Mesendoderm (in vitro differentiated cells): Measurements from ENCODE around the gene CISD2.

Experiments
- DNase-seq: peaks from one replicate; pipeline ENCODE4 v3.0.0; 2013
- H2AK5ac ChIP-seq: 2 replicates; pipeline ENCODE4 v1.6.1; 2013; ENCODE audit warnings: low read length, inconsistent platforms
- H2BK120ac ChIP-seq: 2 replicates; pipeline ENCODE4 v1.6.1; 2013; ENCODE audit warnings: low read depth, mild to moderate bottlenecking, low read length, moderate library complexity, mixed read lengths
- H2BK15ac ChIP-seq: replicated peaks from 2 replicates; pipeline ENCODE4 v1.6.1; 2013; ENCODE audit warnings: low read depth, mild to moderate bottlenecking, moderate library complexity
- H2BK5ac ChIP-seq: 2 replicates; pipeline ENCODE4 v1.6.1; 2013; ENCODE audit warnings: low read length, inconsistent platforms
- H3K18ac ChIP-seq: 2 replicates; pipeline ENCODE4 v1.6.1; 2013; ENCODE audit warnings: mild to moderate bottlenecking, low read length, mixed read lengths
- H3K23ac ChIP-seq: one replicate; pipeline ENCODE4 v1.6.1; 2013; ENCODE audit warnings: low read length
- H3K27ac ChIP-seq: 2 replicates; pipeline ENCODE4 v1.5.1; 2013; ENCODE audit warnings: low read depth, mild to moderate bottlenecking, inconsistent platforms, low read length, moderate library complexity
- H3K27me3 ChIP-seq: 2 replicates; pipeline ENCODE4 v1.6.1; 2013; ENCODE audit warnings: low read length, control low read depth, mild to moderate bottlenecking, inconsistent platforms; ENCODE audit not compliant: insufficient read depth, poor library complexity
- H3K36me3 ChIP-seq: 2 replicates; pipeline ENCODE4 v1.6.1; 2013; ENCODE audit warnings: low read length, inconsistent platforms; ENCODE audit not compliant: control insufficient read depth, insufficient read depth
- H3K4ac ChIP-seq: one replicate; pipeline ENCODE4 v1.6.1; 2013; ENCODE audit warnings: low read depth, mild to moderate bottlenecking, low read length, moderate library complexity
- H3K4me1 ChIP-seq: 2 replicates; pipeline ENCODE4 v1.6.1; 2013; ENCODE audit warnings: low read depth, low read length, inconsistent platforms; ENCODE audit not compliant: control insufficient read depth
- H3K4me2 ChIP-seq: 2 replicates; pipeline ENCODE4 v1.6.1; 2013; ENCODE audit warnings: low read length
- H3K4me3 ChIP-seq: 2 replicates; pipeline ENCODE4 v1.5.1; 2013; ENCODE audit warnings: mild to moderate bottlenecking, low read length
- H3K56ac ChIP-seq: one replicate; pipeline ENCODE4 v1.6.1; 2013; ENCODE audit warnings: low read length
- H3K79me1 ChIP-seq: 2 replicates; pipeline ENCODE4 v1.6.1; 2013; ENCODE audit warnings: low read length, inconsistent platforms
- H3K79me2 ChIP-seq: 2 replicates; pipeline ENCODE4 v1.6.1; 2013; ENCODE audit warnings: mild to moderate bottlenecking, low read length; ENCODE audit not compliant: control insufficient read depth, insufficient read depth
- H3K9ac ChIP-seq: 2 replicates; pipeline ENCODE4 v1.6.1; 2013; ENCODE audit warnings: low read length, inconsistent platforms
- H4K5ac ChIP-seq: one replicate; pipeline ENCODE4 v1.6.1; 2013; ENCODE audit warnings: low read length
- H4K8ac ChIP-seq: one replicate; pipeline ENCODE4 v1.6.1; 2013; ENCODE audit warnings: low read depth, mild to moderate bottlenecking, control low read depth, low read length, moderate library complexity
- WGBS: extraction: QIAGEN DNeasy Blood & Tissue Kit; methylation state at CpG from one replicate; pipeline ENCODE4 v1.1.7; 2013; ENCODE audit warnings: low lambda C conversion rate, missing lambda C conversion rate; ENCODE audit not compliant: insufficient coverage; ENCODE audit errors: extremely low coverage; 5-methylcytosine and 5-hydroxymethylcytosine counted together

CISD2 gene

GRCh38 chr4:102843273-102843672, 25.5 kb upstream of the CISD2 start:
- no peak overlapping the region for H3K4me2 ChIP-seq
- no peaks in the 10 kb centered on the region for H3K36me3 ChIP-seq
- no peak overlapping the region for H3K4ac ChIP-seq
- no peak overlapping the region for H4K5ac ChIP-seq
- no peak overlapping the region for H3K23ac ChIP-seq
- no peak overlapping the region for H3K56ac ChIP-seq
- no peaks in the 10 kb centered on the region for H3K27me3 ChIP-seq
- no peak overlapping the region for H4K8ac ChIP-seq
- H2BK120ac ChIP-seq, result no peak overlapping the region
- H2AK5ac ChIP-seq, result no peak overlapping the region
- no peak overlapping the region for H3K9ac ChIP-seq
- no peak overlapping the region for H2BK5ac ChIP-seq
- no peak overlapping the region for H3K27ac ChIP-seq
- DNase-seq, result no peak
- no peak overlapping the region for H3K18ac ChIP-seq
- no peak overlapping the region for H2BK15ac ChIP-seq
- no peaks in the 10 kb centered on the region for H3K4me1 ChIP-seq
- no peaks in the 10 kb centered on the region for H3K79me2 ChIP-seq
- H3K79me1 ChIP-seq, result no peaks in the 10 kb centered on the region
- no peak overlapping the region for H3K4me3 ChIP-seq

DNA sequence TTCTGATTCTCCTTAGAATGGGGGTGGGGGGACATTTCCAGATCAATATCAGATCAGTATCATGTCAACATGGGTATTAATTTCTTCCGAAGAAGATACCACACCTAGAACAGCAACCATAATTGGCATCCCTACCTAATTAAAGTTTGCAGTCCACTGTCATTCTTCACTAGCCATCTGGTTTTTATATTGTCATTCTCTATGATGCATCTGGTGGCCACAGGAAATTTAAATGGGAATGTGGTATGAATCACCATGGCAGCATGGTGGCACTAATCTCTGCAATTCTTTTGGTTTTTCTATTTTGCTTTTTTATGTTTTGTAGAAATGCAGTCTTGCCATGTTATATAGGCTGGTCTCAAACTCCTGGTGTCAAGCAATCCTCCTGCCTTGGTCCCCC, 24.9 kb upstream of the CISD2 start:
- WGBS, result no CpG with 5 or more reads among the region's 1 CpG
- Histone ChIP-seq H2BK5ac (no peak overlapping the region), H3K4me1 (no peaks in the 10 kb centered on the region), H4K8ac (no peak overlapping the region), H2AK5ac (no peak overlapping the region), H3K79me1 (no peaks in the 10 kb centered on the region), H3K4me3 (no peak overlapping the region), H3K23ac (no peak overlapping the region), H3K9ac (no peak overlapping the region), H3K79me2 (no peaks in the 10 kb centered on the region), H3K36me3 (no peaks in the 10 kb centered on the region), H2BK15ac (no peak overlapping the region), H3K56ac (no peak overlapping the region), H3K18ac (no peak overlapping the region), H3K27ac (no peak overlapping the region), H3K27me3 (no peaks in the 10 kb centered on the region), H3K4me2 (no peak overlapping the region), H2BK120ac (no peak overlapping the region), H3K4ac (no peak overlapping the region), H4K5ac (no peak overlapping the region)
- no peak for DNase-seq

DNA sequence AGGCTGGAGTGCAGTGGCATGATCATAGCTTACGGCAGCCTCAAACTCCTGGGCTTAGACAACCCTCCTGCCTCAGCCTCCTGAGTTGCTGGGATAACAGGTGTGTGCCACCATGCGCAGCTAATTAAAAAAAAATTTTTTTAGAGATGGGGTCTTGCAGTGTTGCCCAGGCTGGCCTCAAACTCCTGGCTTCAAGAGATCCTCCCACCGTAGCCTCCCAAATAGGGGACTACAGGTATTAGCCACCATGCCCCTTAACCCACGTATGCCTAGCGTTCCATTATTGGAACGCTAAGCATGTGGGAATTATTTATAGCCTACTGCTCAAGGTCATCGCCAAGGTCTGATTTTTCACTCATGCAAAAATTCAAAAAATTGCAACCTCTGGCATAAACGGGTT, 21.1 kb upstream of the CISD2 start:
- Histone ChIP-seq H4K5ac (no peak overlapping the region), H3K4ac (no peak overlapping the region), H2BK5ac (no peak overlapping the region), H3K27me3 (no peaks in the 10 kb centered on the region), H2AK5ac (no peak overlapping the region), H3K27ac (no peak overlapping the region), H3K36me3 (no peaks in the 10 kb centered on the region), H3K9ac (no peak overlapping the region), H3K79me2 (no peaks in the 10 kb centered on the region), H3K23ac (no peak overlapping the region), H3K79me1 (no peaks in the 10 kb centered on the region), H3K4me3 (no peak overlapping the region), H4K8ac (no peak overlapping the region), H2BK15ac (no peak overlapping the region), H3K56ac (no peak overlapping the region), H3K18ac (no peak overlapping the region), H2BK120ac (no peak overlapping the region), H3K4me1 (no peaks in the 10 kb centered on the region), H3K4me2 (no peak overlapping the region)
- WGBS, result no CpG with 5 or more reads among the region's 8 CpGs
- no peak for DNase-seq

- H4K5ac ChIP-seq, result no peak overlapping the region
- no peak overlapping the region for H3K4ac ChIP-seq
- no peak overlapping the region for H3K56ac ChIP-seq
- H3K23ac ChIP-seq, result no peak overlapping the region
- no peak overlapping the region for H3K27ac ChIP-seq
- H3K4me2 ChIP-seq, result no peak overlapping the region
- H3K4me1 ChIP-seq, result no peaks in the 10 kb centered on the region
- no peak overlapping the region for H3K18ac ChIP-seq
- H3K27me3 ChIP-seq, result no peaks in the 10 kb centered on the region
- no peak overlapping the region for H2BK120ac ChIP-seq
- no peaks in the 10 kb centered on the region for H3K79me1 ChIP-seq
- no peak overlapping the region for H2BK5ac ChIP-seq
- no peak overlapping the region for H3K9ac ChIP-seq
- H3K36me3 ChIP-seq, result no peaks in the 10 kb centered on the region
- no peak overlapping the region for H4K8ac ChIP-seq
- no peak overlapping the region for H2BK15ac ChIP-seq
- DNase-seq, result no peak
- H3K4me3 ChIP-seq, result no peak overlapping the region
- H3K79me2 ChIP-seq, result no peaks in the 10 kb centered on the region
- H2AK5ac ChIP-seq, result no peak overlapping the region
- no CpG with 5 or more reads among the region's 3 CpGs for whole genome bisulfite sequencing
These were observed 19.1 kb upstream of the CISD2 start for GRCh38 chr4:102849579-102850104.

- H3K23ac ChIP-seq, result no peak overlapping the region
- H3K27ac ChIP-seq, result no peak overlapping the region
- no peak overlapping the region for H3K56ac ChIP-seq
- no CpG with 5 or more reads among the region's 2 CpGs for WGBS
- H3K18ac ChIP-seq, result no peak overlapping the region
- H3K9ac ChIP-seq, result no peak overlapping the region
- H3K79me1 ChIP-seq, result no peaks in the 10 kb centered on the region
- H3K27me3 ChIP-seq, result no peaks in the 10 kb centered on the region
- no peak overlapping the region for H2AK5ac ChIP-seq
- no peak overlapping the region for H3K4me3 ChIP-seq
- H4K5ac ChIP-seq, result no peak overlapping the region
- no peak for DNase-seq
- no peak overlapping the region for H2BK5ac ChIP-seq
- H3K36me3 ChIP-seq, result no peaks in the 10 kb centered on the region
- no peaks in the 10 kb centered on the region for H3K4me1 ChIP-seq
- H4K8ac ChIP-seq, result no peak overlapping the region
- H3K4ac ChIP-seq, result no peak overlapping the region
- H2BK120ac ChIP-seq, result no peak overlapping the region
- no peak overlapping the region for H2BK15ac ChIP-seq
- no peak overlapping the region for H3K4me2 ChIP-seq
- H3K79me2 ChIP-seq, result no peaks in the 10 kb centered on the region
These were observed 18.4 kb upstream of the CISD2 start for GRCh38 chr4:102850370-102850769.

- H3K36me3 ChIP-seq, result no peaks in the 10 kb centered on the region
- no peak overlapping the region for H3K23ac ChIP-seq
- H3K9ac ChIP-seq, result no peak overlapping the region
- no peaks in the 10 kb centered on the region for H3K79me1 ChIP-seq
- no peak overlapping the region for H2BK5ac ChIP-seq
- no peak overlapping the region for H4K8ac ChIP-seq
- H3K4me3 ChIP-seq, result no peak overlapping the region
- no peak overlapping the region for H2AK5ac ChIP-seq
- H3K27ac ChIP-seq, result no peak overlapping the region
- WGBS, result 100% methylated on average over 1 of the region's 2 CpGs
- H2BK120ac ChIP-seq, result no peak overlapping the region
- no peaks in the 10 kb centered on the region for H3K4me1 ChIP-seq
- no peaks in the 10 kb centered on the region for H3K27me3 ChIP-seq
- no peak overlapping the region for H2BK15ac ChIP-seq
- no peak overlapping the region for H3K4ac ChIP-seq
- no peak overlapping the region for H3K18ac ChIP-seq
- DNase-seq, result no peak
- no peaks in the 10 kb centered on the region for H3K79me2 ChIP-seq
- H4K5ac ChIP-seq, result no peak overlapping the region
- no peak overlapping the region for H3K56ac ChIP-seq
- H3K4me2 ChIP-seq, result no peak overlapping the region
These were observed 9.8 kb upstream of the CISD2 start for GRCh38 chr4:102858828-102859464.
